ENCODE results near the gene SCT.

The SCT gene

DNA sequence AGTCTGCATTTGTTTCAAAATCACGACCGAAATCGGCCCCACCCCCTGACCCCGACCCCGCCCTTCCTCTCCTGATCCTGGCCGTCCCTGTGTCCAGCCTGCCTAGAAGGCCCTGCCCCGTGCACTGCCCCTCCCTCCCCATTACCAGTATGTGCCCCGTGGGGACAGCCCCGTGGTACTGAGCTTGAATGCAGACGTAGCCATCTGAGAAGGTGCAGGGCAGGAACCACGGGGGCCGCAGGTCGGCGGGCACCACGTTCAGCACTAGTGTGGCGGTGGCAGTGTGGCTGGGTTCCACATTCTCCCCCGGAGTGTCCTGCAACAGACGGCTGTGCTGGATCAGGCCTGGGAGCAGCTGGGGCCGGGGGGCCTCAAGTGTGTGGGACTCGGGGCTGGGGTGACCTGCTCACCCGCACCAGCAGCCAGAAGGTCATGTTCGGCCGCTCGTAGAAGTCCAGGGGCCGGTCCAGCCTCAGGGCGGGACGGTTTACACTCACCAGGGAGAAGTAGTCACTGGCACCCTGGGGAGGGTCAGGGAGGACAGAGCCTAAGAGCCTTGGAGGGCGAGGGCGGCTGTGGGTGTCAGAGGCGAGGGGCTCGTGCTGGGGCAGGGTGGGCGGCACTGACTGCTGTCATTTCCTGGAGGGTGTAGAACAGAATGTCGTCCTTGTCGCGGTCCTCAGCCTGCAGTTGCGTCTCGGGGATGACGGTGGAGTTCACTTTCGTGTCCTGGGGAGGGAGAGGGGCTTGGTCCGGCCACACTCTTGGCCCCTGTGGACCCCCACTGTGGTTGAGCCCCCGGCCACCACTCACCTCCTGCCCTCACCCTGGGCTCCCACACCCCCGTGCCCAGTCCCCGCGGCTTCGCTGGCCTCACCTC lies 5.8 kb downstream of the SCT start:
- DNase-seq, result no peak
- H3K4me3 Mint-ChIP-seq, result no peak overlapping the region
- peaks cover 3% of the 10 kb centered on the region for H3K4me1 Mint-ChIP-seq (ENCODE audit: low read depth)
- H3K9me3 Mint-ChIP-seq, result no peaks in the 10 kb centered on the region
- no peak overlapping the region for H3K27ac Mint-ChIP-seq
- H3K27me3 Mint-ChIP-seq, result peaks cover 18% of the 10 kb centered on the region
- H3K36me3 Mint-ChIP-seq (ENCODE audit: low read depth), result peaks cover 9% of the 10 kb centered on the region

DNA sequence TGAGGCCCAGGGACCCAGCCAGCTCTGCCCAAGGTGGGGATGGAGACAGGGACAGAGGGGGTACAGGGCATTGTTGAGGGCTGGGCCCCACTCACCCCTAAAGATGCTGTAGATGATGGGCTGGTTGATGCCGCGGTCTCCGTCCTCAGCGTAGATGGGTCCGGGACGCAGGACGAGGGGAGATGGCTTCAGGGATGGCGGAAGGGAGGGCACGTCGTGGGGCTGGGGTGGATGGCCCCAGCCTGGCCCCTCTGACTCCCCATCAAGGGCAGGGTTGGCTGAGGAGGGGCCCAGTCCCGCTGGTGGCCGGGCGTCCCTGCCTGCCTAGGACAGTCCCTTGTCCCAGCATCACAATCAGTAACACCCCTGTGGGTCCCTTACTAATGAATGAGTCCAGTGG lies 6.8 kb downstream of the SCT start:
- Mint-ChIP-seq H3K4me3 (no peak overlapping the region), H3K27me3 (peaks cover 9% of the 10 kb centered on the region), H3K27ac (peak overlapping the region; percentile 26), H3K36me3 (ENCODE audit: low read depth) (peaks cover 12% of the 10 kb centered on the region), H3K9me3 (no peaks in the 10 kb centered on the region), H3K4me1 (ENCODE audit: low read depth) (peaks cover 9% of the 10 kb centered on the region)
- no peak for DNase-seq

DNA sequence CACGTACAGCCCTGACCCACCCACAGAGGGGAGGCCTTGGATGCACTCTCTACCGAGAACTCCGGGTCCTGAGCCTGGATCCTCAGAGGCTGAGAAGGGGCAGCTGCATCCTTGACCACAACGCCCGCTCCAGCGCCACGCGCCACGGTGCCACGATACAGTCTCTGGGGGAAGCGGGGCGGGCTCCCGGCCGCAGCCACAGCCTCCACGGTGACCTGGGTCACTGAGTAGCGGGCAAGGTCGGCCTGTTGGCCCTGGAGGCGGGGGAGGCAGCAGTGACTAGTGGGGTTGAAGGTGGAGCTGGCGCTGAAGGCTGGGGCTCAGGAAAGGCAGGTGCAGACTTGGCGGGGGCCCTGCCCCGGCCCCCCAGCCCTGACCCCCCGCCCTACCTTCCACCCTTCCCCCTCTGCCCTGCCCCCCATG lies 7.3 kb downstream of the SCT start:
- Mint-ChIP-seq H3K4me1 (ENCODE audit: low read depth) (peaks cover 11% of the 10 kb centered on the region), H3K27ac (no peak overlapping the region)

DNA sequence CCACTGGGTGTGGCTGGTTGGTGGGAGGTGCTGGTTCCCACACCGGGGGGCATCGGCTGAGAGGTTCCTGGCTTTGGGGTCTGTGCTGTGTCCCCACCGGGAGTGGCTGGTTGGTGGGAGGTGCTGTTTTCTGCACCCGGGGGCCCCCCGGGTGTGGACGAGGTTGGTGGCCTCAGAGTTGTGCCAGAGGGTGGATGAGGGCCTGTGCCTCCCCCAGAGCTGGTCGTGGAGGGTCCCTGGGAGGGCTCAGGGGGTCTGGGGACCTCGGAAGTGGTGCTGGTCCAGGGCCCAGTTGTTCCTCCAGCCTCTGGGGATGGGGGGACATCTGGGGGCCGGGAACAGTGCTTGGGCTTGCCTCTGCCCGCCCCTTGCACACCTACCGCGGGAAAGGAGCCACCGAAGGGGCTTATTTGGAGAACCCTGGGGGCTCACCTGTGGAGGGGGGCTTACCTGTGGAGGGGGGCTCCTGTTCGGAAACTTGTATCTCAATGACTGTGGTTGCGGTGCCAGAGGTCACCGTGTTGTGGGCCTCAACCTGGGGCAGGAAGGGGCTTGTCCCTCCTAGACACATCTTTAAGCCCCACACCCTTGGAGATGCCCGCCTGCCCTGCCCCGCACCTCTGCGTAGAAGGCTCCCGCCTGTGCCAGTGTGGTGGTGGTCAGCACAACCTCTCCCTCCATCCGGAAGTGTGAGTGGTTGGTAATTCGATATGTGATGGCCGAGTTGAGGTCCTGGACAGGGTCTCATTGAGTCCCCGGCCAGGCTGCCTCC lies 7.9 kb downstream of the SCT start:
- no peak overlapping the region for H3K4me3 Mint-ChIP-seq
- H3K27ac Mint-ChIP-seq, result peak overlapping the region; percentile 14
- no peak for DNase-seq
- peaks cover 17% of the 10 kb centered on the region for H3K4me1 Mint-ChIP-seq (ENCODE audit: low read depth)
- H3K36me3 Mint-ChIP-seq (ENCODE audit: low read depth), result peaks cover 19% of the 10 kb centered on the region
- H3K9me3 Mint-ChIP-seq, result no peaks in the 10 kb centered on the region
- H3K27me3 Mint-ChIP-seq, result peaks cover 8% of the 10 kb centered on the region

More for the DNA sequence above, 7.3 kb downstream of the SCT start:
- Mint-ChIP-seq H3K9me3 (no peaks in the 10 kb centered on the region), H3K36me3 (ENCODE audit: low read depth) (peaks cover 13% of the 10 kb centered on the region), H3K27me3 (peaks cover 8% of the 10 kb centered on the region), H3K4me3 (no peak overlapping the region)
- no peak for DNase-seq

DNA sequence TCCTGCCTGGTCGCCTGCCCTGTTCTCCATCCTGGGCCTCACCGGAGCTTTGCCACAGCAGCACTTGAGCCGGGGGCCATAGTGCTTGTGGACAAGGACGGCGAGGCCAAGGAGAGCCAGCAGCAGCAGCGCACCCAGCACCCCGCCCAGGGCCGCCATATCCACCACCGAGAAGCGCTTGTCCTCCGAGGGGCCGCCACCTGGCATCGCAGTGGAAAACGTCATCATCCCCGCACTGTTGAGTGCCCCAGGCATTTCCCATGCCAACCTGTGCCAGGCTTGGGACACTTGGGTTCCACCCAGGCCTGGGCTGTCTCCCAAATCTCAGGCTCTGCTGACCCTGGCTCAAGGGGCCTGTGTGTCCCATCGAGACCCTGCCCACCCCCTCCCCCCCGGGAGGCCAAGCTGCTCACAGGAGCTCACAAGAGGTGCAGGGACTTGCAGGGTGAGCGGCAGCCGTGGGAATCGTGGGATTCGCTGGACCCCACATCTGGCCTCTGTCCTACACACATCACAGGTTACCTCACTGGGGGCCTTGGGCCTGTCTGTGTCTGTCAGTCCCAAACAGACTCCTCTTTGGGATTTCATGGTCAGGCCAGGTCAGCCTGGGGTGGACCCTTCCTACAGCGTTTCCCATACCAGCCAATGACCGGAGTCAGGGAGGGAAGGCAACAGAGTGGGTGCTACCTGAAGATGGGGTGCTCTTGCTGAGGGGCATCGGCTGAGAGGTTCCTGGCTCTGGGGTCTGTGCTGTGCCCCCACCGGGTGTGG lies 8.9 kb downstream of the SCT start:
- DNase-seq, result no peak
- Mint-ChIP-seq H3K4me1 (ENCODE audit: low read depth) (peaks cover 24% of the 10 kb centered on the region), H3K27me3 (no peaks in the 10 kb centered on the region), H3K36me3 (ENCODE audit: low read depth) (peaks cover 19% of the 10 kb centered on the region), H3K27ac (peak overlapping the region; percentile 14), H3K9me3 (no peaks in the 10 kb centered on the region), H3K4me3 (no peak overlapping the region)

DNA sequence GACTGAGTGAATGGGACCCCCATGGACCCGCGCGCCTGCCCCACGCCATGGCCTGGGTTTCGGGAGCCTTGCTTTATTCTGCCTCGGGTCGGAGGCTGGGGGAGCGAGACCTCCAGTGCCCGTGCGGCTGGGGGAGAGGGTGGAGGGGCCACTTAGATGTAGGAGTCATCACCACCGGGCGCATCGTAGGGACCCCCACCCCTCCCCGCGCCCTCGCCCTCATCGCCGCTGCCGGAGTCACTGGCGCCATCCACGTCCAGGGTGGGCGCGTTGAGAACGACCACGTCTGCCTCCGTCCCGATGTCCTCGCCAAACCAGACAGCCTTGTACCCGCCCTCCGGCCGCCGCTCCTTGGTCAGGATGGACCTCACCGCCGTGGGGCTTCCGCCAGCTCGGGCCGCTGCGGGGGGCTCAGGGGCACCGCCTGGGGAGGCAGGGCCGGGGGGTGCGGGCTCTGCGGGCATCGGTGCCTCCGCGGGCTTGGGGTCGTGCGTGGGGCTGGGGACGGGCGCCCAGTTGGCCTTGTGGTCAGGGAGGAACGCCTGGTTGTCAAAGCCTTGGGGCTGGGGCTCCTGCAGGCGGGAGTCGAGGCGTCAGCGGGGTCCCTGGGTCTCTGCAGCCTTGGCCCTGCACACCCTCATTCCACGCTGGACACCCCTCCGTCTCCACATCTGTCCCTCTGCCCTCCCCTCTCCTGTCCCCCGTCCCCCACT lies 9.6 kb downstream of the SCT start:
- Mint-ChIP-seq H3K4me3 (no peak overlapping the region), H3K4me1 (ENCODE audit: low read depth) (peaks cover 26% of the 10 kb centered on the region), H3K36me3 (ENCODE audit: low read depth) (peaks cover 25% of the 10 kb centered on the region), H3K27me3 (no peaks in the 10 kb centered on the region), H3K27ac (peak overlapping the region; percentile 94), H3K9me3 (no peaks in the 10 kb centered on the region)
- DNase-seq, result no peak

DNA sequence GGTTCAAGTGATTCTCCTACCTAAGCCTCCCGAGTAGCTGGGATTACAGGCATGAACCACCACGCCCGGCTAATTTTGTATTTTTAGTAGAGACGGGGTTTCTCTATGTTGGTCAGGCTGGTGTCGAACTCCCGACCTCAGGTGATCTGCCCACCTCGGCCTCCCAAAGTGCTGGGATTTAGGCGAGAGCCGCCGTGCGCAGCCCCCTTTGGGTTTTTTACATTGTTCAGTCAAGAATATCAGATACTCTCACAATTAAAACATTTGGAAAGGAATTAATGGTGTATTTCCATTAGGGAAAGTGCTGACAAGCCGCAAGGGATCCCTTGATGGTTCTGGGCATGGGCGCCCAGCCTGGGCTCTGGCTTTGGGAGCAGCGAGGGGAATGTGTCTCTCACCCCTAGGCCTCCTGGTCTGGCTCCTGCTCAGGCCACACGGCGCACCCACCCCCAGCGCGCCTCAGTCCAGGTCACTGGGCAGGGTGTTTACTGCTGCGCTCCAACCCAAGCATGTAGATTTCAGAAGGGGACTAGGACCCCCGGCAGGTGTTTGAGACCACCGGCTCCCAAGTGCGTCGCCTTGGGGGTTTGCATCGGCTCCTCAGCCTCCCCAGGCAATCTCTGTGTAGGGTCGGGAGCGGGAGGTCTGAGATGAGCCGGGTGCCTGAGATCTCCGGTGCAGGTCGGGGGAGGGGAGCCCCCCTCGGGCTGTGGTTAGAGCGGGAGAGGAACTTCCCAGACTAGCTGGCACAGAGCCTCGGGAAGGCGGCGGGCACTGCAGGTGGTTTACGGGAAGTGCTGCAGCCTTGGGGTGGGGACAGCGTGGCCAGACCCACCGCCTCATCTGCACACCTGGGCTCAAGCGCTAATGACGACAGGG lies 10.4 kb downstream of the SCT start:
- peak overlapping the region; percentile 80 for H3K4me3 Mint-ChIP-seq
- DNase-seq, result no peak
- H3K27me3 Mint-ChIP-seq, result no peaks in the 10 kb centered on the region
- peak overlapping the region; percentile 94 for H3K27ac Mint-ChIP-seq
- no peaks in the 10 kb centered on the region for H3K9me3 Mint-ChIP-seq
- H3K4me1 Mint-ChIP-seq (ENCODE audit: low read depth), result peaks cover 26% of the 10 kb centered on the region
- peaks cover 30% of the 10 kb centered on the region for H3K36me3 Mint-ChIP-seq (ENCODE audit: low read depth)

DNA sequence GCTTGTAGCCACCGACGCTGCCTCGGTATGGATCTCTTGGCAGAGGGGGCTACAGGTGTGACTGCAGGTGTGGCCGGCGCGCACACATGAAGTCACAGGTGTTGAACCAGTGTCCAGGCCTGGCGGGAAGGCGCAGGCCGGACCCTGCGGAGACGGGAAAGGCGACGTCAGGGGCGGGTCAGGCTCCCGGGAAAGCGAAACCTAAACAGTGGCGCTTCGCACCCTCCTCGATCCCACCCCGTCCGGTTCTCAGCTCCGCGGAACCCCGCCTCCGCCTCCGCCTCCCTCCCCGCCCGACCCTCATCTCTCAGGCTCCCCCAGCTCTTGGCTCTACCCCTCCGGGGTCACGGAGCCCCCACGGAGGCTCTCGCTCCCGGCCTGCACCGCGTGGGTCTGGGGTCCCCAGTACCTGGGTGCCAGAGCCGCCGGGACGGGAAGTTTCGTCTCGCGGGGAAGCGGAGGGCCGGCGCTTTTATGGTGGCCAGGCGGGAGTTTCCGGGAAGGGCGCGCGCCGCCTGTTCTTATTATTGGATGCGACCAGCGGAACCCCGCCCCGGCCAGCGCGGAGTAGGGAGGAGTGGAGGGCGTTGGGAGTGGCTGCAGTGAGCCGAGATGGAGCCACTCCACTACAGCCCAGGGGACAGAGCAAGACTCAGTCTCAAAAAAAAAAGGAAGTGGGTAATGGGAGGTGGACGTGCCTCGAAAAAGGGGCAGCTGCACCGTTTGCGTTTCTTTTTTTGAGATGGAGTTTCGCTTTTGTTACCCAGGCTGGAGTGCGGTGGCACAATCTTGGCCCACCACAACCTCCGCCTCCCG lies 11.3 kb downstream of the SCT start, which contains the start of gene IRF7:
Gene IRF7 (minus strand): TSS at position 447 of the 816 bp plus-strand sequence. CDS start 586 bp downstream, outside the sequence.
- Mint-ChIP-seq H3K4me3 (peak within 1 kb of the TSS; percentile 80), H3K9me3 (no peaks in the 10 kb centered on the region), H3K4me1 (ENCODE audit: low read depth) (peaks cover 26% of the 10 kb centered on the region), H3K27ac (peak within 1 kb of the TSS; percentile 94), H3K27me3 (no peaks in the 10 kb centered on the region), H3K36me3 (ENCODE audit: low read depth) (peaks cover 39% of the 10 kb centered on the region)
- DNase-seq, result peak; percentile 89

DNA sequence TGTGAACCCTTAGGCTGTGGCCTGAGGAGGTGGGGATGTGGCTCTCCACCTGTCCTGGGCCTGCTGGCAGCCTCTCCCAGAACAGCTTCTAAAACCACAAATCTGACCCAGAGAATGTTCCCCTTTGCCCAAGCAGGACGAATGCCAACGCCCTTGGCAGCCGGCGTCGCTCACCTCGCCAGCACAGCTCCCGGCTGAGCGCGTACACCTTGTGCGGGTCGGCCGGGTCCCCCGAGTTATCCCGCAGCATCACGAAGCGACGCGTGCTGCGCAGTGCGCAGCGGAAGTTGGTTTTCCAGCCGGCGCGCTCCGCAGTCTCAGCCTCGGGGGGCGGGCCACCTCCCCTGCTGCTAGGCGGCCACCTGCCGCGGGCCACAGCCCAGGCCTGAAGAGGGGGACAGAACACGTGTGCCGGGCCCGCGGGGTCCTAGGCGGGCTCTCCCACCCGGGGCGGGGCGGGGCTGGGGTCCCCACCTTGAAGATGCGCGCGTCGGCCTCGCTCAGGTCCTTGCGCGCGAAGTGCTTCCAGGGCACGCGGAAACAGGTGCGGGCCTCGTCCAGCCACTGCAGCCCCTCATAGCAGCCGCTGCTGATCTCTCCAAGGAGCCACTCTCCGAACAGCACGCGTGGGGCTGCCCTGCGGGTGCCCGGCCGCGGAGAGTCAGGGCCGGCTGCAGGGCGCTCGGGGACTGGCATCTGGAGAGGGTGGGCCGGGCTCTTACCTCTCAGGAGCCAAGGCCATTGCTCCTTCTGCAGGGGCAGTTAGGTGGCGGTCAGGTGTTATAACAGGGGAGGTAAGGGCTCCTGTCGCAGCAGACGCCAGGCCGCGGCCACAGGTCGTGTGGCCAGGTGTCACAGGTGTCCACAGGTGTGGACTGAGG lies 12.1 kb downstream of the SCT start:
- H3K9me3 Mint-ChIP-seq, result no peaks in the 10 kb centered on the region
- peak overlapping the region; percentile 80 for H3K4me3 Mint-ChIP-seq
- peak overlapping the region; percentile 94 for H3K27ac Mint-ChIP-seq
- no peaks in the 10 kb centered on the region for H3K27me3 Mint-ChIP-seq
- H3K4me1 Mint-ChIP-seq (ENCODE audit: low read depth), result peaks cover 26% of the 10 kb centered on the region
- DNase-seq, result no peak
- H3K36me3 Mint-ChIP-seq (ENCODE audit: low read depth), result peaks cover 47% of the 10 kb centered on the region

DNA sequence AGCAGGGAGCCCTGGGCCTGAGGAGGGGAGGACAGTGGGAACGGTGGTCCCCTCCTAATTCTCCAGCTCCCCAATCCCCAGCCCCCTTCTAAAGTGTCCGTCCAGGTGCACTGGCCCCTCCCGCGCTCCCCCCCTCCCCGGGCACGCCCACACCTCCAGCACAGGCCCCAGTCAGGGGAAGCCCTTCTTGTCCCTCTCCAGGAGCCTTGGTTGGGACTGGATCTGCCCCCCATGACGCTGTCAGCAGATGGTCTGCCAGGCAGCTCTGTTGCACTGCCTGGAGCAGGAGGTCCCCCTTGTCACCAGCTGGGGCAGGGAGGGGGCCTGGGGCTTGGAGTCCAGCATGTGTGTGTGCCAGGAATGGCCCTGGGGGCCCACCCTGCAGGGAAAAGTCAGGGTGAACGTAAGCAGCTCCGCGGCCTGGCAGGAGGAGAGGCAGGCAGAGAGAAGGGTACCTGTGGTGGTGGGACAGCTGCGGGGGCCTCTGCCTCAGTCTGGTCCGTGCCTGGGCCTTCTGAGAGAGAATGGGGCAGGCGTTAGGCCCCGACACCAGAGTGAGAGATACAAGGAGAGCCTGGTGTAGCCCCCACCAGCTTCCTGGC lies 12.9 kb downstream of the SCT start:
- Mint-ChIP-seq H3K27me3 (no peaks in the 10 kb centered on the region), H3K36me3 (ENCODE audit: low read depth) (peaks cover 53% of the 10 kb centered on the region), H3K4me3 (peak overlapping the region; percentile 64), H3K9me3 (no peaks in the 10 kb centered on the region), H3K27ac (peak overlapping the region; percentile 91), H3K4me1 (ENCODE audit: low read depth) (peaks cover 26% of the 10 kb centered on the region)
- DNase-seq, result no peak

DNA sequence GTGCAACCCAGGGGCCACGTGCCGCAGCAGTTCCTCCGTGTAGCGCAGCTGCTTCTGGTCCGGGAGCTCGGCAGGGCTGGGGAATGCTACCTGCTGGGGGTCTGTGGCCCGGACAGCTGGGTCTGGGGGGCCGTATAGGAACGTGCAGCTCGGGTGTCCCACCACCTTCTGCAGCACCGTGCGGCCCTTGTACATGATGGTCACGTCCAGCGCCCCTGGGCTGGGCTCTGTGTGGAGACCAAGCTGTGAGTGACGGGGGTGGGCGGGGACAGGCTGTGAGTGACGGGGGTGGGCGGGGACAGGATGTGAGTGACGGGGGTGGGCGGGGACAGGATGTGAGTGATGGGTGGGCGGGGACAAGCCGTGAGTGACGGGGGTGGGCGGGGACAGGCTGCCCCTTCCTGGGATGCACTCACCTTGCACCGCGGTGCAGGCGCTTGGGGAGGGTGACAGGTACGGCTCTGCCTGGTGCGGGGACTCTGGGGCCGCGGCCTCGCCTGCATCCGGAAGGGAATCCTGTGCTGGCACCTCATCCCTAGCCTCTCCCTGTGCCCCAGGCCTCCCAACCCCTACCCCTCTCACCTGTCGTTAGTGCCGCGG lies 13.5 kb downstream of the SCT start:
- no peaks in the 10 kb centered on the region for H3K27me3 Mint-ChIP-seq
- DNase-seq, result peak; percentile 84
- no peaks in the 10 kb centered on the region for H3K9me3 Mint-ChIP-seq
- peak overlapping the region; percentile 91 for H3K27ac Mint-ChIP-seq
- H3K36me3 Mint-ChIP-seq (ENCODE audit: low read depth), result peaks cover 57% of the 10 kb centered on the region
- H3K4me1 Mint-ChIP-seq (ENCODE audit: low read depth), result peaks cover 26% of the 10 kb centered on the region
- H3K4me3 Mint-ChIP-seq, result no peak overlapping the region
